ENCODE data around the gene CHSY1.

CHSY1 gene

GRCh38 chr15:101269479-101270223 is 17.8 kb upstream of the CHSY1 start:
- DNase-seq (ENCODE audit: low read depth, low spot score): no peak

- DNase-seq (ENCODE audit: low read depth, low spot score): no peak
These were observed 15.7 kb upstream of the CHSY1 start for GRCh38 chr15:101267320-101268104.

GRCh38 chr15:101266787-101267186 is 14.9 kb upstream of the CHSY1 start:
- DNase-seq (ENCODE audit: low read depth, low spot score): no peak

- DNase-seq (ENCODE audit: low read depth, low spot score): no peak
These were observed 14.2 kb upstream of the CHSY1 start for GRCh38 chr15:101266034-101266433.

- DNase-seq (ENCODE audit: low read depth, low spot score): no peak
These were observed 13.2 kb upstream of the CHSY1 start for GRCh38 chr15:101264911-101265641.

GRCh38 chr15:101264011-101264410 is 12.2 kb upstream of the CHSY1 start:
- DNase-seq (ENCODE audit: low read depth, low spot score): no peak

- no peak for DNase-seq (ENCODE audit: low read depth, low spot score)
These were observed 10.7 kb upstream of the CHSY1 start for GRCh38 chr15:101262551-101262950.

- no peak for DNase-seq (ENCODE audit: low read depth, low spot score)
These were observed 6.6 kb upstream of the CHSY1 start for GRCh38 chr15:101258238-101259144.

GRCh38 chr15:101256757-101257156 is 4.9 kb upstream of the CHSY1 start:
- no peak for DNase-seq (ENCODE audit: low read depth, low spot score)

- DNase-seq (ENCODE audit: low read depth, low spot score): no peak
These were observed 3.9 kb upstream of the CHSY1 start for GRCh38 chr15:101255615-101256241.

- DNase-seq (ENCODE audit: low read depth, low spot score): no peak
These were observed 3.2 kb upstream of the CHSY1 start for GRCh38 chr15:101255051-101255395.

GRCh38 chr15:101254157-101255050 is 2.6 kb upstream of the CHSY1 start:
- no peak for DNase-seq (ENCODE audit: low read depth, low spot score)

GRCh38 chr15:101252836-101253235 is 988 bp upstream of the CHSY1 start:
- no peak for DNase-seq (ENCODE audit: low read depth, low spot score)

- DNase-seq (ENCODE audit: low read depth, low spot score): no peak
These were observed 697 bp downstream of the CHSY1 start for GRCh38 chr15:101250873-101251829.

GRCh38 chr15:101250341-101250831 is 1.5 kb downstream of the CHSY1 start:
- DNase-seq (ENCODE audit: low read depth, low spot score): no peak

- DNase-seq (ENCODE audit: low read depth, low spot score): no peak
These were observed 3.6 kb downstream of the CHSY1 start for GRCh38 chr15:101248274-101248673.

- no peak for DNase-seq (ENCODE audit: low read depth, low spot score)
These were observed 4.8 kb downstream of the CHSY1 start for GRCh38 chr15:101246824-101247745.

Data from activated CD4-positive, CD25-positive, alpha-beta regulatory T cell treated with anti-CD3 and anti-CD28 coated beads, Interleukin-2, amount 50 U/mL, for 16 hours (primary cell).